K562 (cell line): ENCODE data around the gene OR4D9. TPM values are rescaled to one million over a fixed set of nuclear protein-coding genes. Genes with fewer than 3 reads are reported as not detected.

ENCODE experiments used
- ARID1B ChIP-seq: fragments of 450-650 bp; IDR thresholded peaks from 2 replicates; pipeline ENCODE4 v1.6.1; 2016; ENCODE audit warnings: antibody characterized with exemption, mild to moderate bottlenecking, inconsistent platforms
- BRD9 ChIP-seq: fragments of 450-650 bp; IDR thresholded peaks from 2 replicates; pipeline ENCODE4 v1.6.1; 2018; ENCODE audit warnings: low read depth; ENCODE audit not compliant: partially characterized antibody
- CREM ChIP-seq: IDR thresholded peaks from 2 replicates; pipeline ENCODE4 v1.6.1; 2014; ENCODE audit warnings: antibody characterized with exemption, low read depth
- L3MBTL2 ChIP-seq: fragments of 450-650 bp; IDR thresholded peaks from 2 replicates; pipeline ENCODE4 v1.6.1; 2016; ENCODE audit warnings: mild to moderate bottlenecking, moderate library complexity
- MYC ChIP-seq, 2 experiments: fragments of 250-450 bp in 1 of 2; sonication (Bioruptor Pico) in 1 of 2; IDR thresholded peaks; 2 replicates each; pipeline versions ENCODE4 v1.5.1 to v1.6.1; 2012 to 2021; ENCODE audit warnings: low read depth in 2 of 2, borderline replicate concordance in 1 of 2, improper control_type of control experiment in 1 of 2, low read length in 1 of 2, mild to moderate bottlenecking in 1 of 2, moderate library complexity in 1 of 2
- NRF1 ChIP-seq, 2 experiments: fragments of 450-650 bp; IDR thresholded peaks in 1 of 2; conservative IDR thresholded peaks in 1 of 2; 2 replicates each; pipeline ENCODE4 v1.6.1; 2014; ENCODE audit warnings: mild to moderate bottlenecking in 2 of 2
- POLR2H ChIP-seq: IDR thresholded peaks from 2 replicates; pipeline ENCODE4 v1.6.1; 2016; ENCODE audit warnings: missing genetic modification characterization, low read depth, mild to moderate bottlenecking, control low read depth, missing compliant biosample characterization, moderate library complexity
- RAD21 ChIP-seq, 2 experiments: fragments of 250-450 bp in 1 of 2; fragments of 450-650 bp in 1 of 2; sonication (Bioruptor Pico) in 1 of 2; formaldehyde crosslinking in 1 of 2; IDR thresholded peaks in 1 of 2; conservative IDR thresholded peaks in 1 of 2; 2 replicates each; pipeline versions ENCODE4 v1.4.0 to v1.8.0; 2020 to 2022; ENCODE audit warnings: mild to moderate bottlenecking in 2 of 2, moderate library complexity in 1 of 2
- RFX7 ChIP-seq: fragments of 250-450 bp; sonication (Bioruptor Pico); IDR thresholded peaks from 2 replicates; pipeline ENCODE4 v1.5.1; 2021; ENCODE audit warnings: mild to moderate bottlenecking
- SETDB1 ChIP-seq: IDR thresholded peaks from one replicate; pipeline ENCODE4 v1.6.1; 2012; ENCODE audit warnings: low read length, control low read depth, inconsistent platforms
- SFPQ ChIP-seq: fragments of 200-400 bp; formaldehyde crosslinking; IDR thresholded peaks from 2 replicates; pipeline ENCODE4 v1.6.1; 2017; ENCODE audit warnings: mild to moderate bottlenecking, low read depth, low read length, moderate library complexity
- VEZF1 ChIP-seq: fragments of 200-800 bp; sonication (Bioruptor generic); IDR thresholded peaks from 2 replicates; pipeline ENCODE4 v1.6.1; 2017; ENCODE audit warnings: missing genetic modification characterization, missing compliant biosample characterization
- ZNF431 ChIP-seq: sonication (generic); formaldehyde crosslinking; IDR thresholded peaks from 2 replicates; pipeline ENCODE4 v1.8.0; 2022; ENCODE audit warnings: mild to moderate bottlenecking, missing genetic modification reagents
- ZNF589 ChIP-seq: fragments of 200-800 bp; sonication (Bioruptor generic); IDR thresholded peaks from 2 replicates; pipeline ENCODE4 v1.6.1; 2016; ENCODE audit warnings: low read depth, missing genetic modification characterization, missing compliant biosample characterization
- polyA plus RNA-seq, 8 experiments: library from polyadenylated mRNA; depleted of rRNA in 4 of 8; stranded (reverse) in 5 of 8; unstranded in 3 of 8; fragments of >200 nt; fragmentation: Nextera tagmentation in 2 of 8; fragmentation: Illumina TruSeq in 1 of 8; extraction: Ambion mirVana in 2 of 8; extraction: Trizol in 1 of 8; gene quantifications; 2 replicates each; pipeline versions ENCODE4 v1.2.1 to v1.2.3, GENCODE V29; 2011 to 2014; ENCODE audit warnings: inconsistent platforms in 1 of 8, missing spikeins in 1 of 8
- total RNA-seq, 7 experiments: library from RNA; depleted of rRNA in 6 of 7; stranded (reverse); fragments of >200 nt in 6 of 7; fragmentation: Illumina TruSeq in 2 of 7; extraction: Trizol in 2 of 7; gene quantifications; 2 replicates each; pipeline versions ENCODE4 v1.2.1 to v1.2.3, GENCODE V29; 2011 to 2021; ENCODE audit warnings: low replicate concordance in 1 of 7
- TF ChIP-seq, protein P1 (sequence below): sonication (generic); IDR thresholded peaks from 2 replicates; pipeline ENCODE4 v1.6.1; 2016
- TF ChIP-seq, protein P2 (sequence below), 3 experiments: IDR thresholded peaks in 2 of 3; conservative IDR thresholded peaks in 1 of 3; 2 replicates each; pipeline ENCODE4 v1.5.1; 2011 to 2012; ENCODE audit warnings: low read length in 3 of 3, mild to moderate bottlenecking in 3 of 3, control low read depth in 2 of 3, improper control_type of control experiment in 1 of 3, inconsistent platforms in 1 of 3, low read depth in 1 of 3, mixed read lengths in 1 of 3, moderate library complexity in 1 of 3; ENCODE audit not compliant: insufficient read depth in 2 of 3
- TF ChIP-seq, protein P3 (sequence below): sonication (generic); formaldehyde crosslinking; IDR thresholded peaks from 2 replicates; pipeline ENCODE4 v1.9.0; 2022; ENCODE audit warnings: mild to moderate bottlenecking, missing genetic modification reagents
- TF ChIP-seq, protein P4 (sequence below): sonication (generic); formaldehyde crosslinking; IDR thresholded peaks from 2 replicates; pipeline ENCODE4 v1.8.1; 2023; ENCODE audit warnings: mild to moderate bottlenecking, missing genetic modification reagents

Gene OR4D9
- total and polyA plus RNA-seq, 9 of the 15 experiments (the other 6 are each of a cell fraction or from before 2014, with no cell fraction given) = not detected

- TF ChIP-seq, protein P1, sequence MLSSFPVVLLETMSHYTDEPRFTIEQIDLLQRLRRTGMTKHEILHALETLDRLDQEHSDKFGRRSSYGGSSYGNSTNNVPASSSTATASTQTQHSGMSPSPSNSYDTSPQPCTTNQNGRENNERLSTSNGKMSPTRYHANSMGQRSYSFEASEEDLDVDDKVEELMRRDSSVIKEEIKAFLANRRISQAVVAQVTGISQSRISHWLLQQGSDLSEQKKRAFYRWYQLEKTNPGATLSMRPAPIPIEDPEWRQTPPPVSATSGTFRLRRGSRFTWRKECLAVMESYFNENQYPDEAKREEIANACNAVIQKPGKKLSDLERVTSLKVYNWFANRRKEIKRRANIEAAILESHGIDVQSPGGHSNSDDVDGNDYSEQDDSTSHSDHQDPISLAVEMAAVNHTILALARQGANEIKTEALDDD = no peak; the same call in 1 of the 2 replicates
- TF ChIP-seq, protein P2, sequence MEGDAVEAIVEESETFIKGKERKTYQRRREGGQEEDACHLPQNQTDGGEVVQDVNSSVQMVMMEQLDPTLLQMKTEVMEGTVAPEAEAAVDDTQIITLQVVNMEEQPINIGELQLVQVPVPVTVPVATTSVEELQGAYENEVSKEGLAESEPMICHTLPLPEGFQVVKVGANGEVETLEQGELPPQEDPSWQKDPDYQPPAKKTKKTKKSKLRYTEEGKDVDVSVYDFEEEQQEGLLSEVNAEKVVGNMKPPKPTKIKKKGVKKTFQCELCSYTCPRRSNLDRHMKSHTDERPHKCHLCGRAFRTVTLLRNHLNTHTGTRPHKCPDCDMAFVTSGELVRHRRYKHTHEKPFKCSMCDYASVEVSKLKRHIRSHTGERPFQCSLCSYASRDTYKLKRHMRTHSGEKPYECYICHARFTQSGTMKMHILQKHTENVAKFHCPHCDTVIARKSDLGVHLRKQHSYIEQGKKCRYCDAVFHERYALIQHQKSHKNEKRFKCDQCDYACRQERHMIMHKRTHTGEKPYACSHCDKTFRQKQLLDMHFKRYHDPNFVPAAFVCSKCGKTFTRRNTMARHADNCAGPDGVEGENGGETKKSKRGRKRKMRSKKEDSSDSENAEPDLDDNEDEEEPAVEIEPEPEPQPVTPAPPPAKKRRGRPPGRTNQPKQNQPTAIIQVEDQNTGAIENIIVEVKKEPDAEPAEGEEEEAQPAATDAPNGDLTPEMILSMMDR (IDR thresholded peaks at IDR 0.05 in 2 of 3, conservative IDR thresholded peaks at IDR 0.05 in 1 of 3; ENCODE audit: insufficient read depth in 2 of 3, low read depth in 1 of 3, low read length in 3 of 3) = peak; percentile 59 to 70 (median 62)
- TF ChIP-seq, protein P3, sequence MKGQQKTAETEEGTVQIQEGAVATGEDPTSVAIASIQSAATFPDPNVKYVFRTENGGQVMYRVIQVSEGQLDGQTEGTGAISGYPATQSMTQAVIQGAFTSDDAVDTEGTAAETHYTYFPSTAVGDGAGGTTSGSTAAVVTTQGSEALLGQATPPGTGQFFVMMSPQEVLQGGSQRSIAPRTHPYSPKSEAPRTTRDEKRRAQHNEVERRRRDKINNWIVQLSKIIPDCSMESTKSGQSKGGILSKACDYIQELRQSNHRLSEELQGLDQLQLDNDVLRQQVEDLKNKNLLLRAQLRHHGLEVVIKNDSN = no peak
- TF ChIP-seq ARID1B = 0 out of 2 replicates have a peak, but pooled peaks have one; percentile 19
- peak; percentile 69 for TF ChIP-seq CREM
- peak; percentile 99 for TF ChIP-seq POLR2H
- TF ChIP-seq MYC (IDR thresholded peaks at IDR 0.05; ENCODE audit: low read depth, low read length) = peak; percentile 34
- TF ChIP-seq MYC (CRISPR knock-in tag; IDR thresholded peaks at IDR 0.05; ENCODE audit: borderline replicate concordance, low read depth) = no peak
- TF ChIP-seq L3MBTL2 = peak; percentile 78
- peak; percentile 94 to 95 for TF ChIP-seq NRF1 (conservative IDR thresholded peaks at IDR 0.05 in 1 of 2, IDR thresholded peaks at IDR 0.05 in 1 of 2)
- TF ChIP-seq BRD9 = peak; percentile 91
- peak; percentile 3; the same call in 1 of the 2 replicates for TF ChIP-seq ZNF589 (CRISPR knock-in tag)
- TF ChIP-seq SFPQ = no peak
- TF ChIP-seq, protein P4, sequence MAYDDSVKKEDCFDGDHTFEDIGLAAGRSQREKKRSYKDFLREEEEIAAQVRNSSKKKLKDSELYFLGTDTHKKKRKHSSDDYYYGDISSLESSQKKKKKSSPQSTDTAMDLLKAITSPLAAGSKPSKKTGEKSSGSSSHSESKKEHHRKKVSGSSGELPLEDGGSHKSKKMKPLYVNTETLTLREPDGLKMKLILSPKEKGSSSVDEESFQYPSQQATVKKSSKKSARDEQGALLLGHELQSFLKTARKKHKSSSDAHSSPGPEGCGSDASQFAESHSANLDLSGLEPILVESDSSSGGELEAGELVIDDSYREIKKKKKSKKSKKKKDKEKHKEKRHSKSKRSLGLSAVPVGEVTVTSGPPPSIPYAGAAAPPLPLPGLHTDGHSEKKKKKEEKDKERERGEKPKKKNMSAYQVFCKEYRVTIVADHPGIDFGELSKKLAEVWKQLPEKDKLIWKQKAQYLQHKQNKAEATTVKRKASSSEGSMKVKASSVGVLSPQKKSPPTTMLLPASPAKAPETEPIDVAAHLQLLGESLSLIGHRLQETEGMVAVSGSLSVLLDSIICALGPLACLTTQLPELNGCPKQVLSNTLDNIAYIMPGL (CRISPR knock-in tag) = peak; percentile 78; the same call in 1 of the 2 replicates
- TF ChIP-seq RAD21 (CRISPR knock-in tag; conservative IDR thresholded peaks at IDR 0.05 in 1 of 2, IDR thresholded peaks at IDR 0.05 in 1 of 2) = peak; percentile 26 to 64; a peak in 3 of 4 replicates
- TF ChIP-seq ZNF431 = peak; percentile 77
- TF ChIP-seq RFX7 (CRISPR knock-in tag) = no peak
- no peak for TF ChIP-seq SETDB1
- peak; percentile 27; the same call in 1 of the 2 replicates for TF ChIP-seq VEZF1 (CRISPR knock-in tag)
Observed at GRCh38 chr11:59550368-59550841, 39.1 kb downstream of the OR4D9 start (continued).
